GM12872 (cell line): ENCODE results near the gene NGB.

Experiments used
- TF ChIP-seq, protein P1 (sequence below): IDR thresholded peaks from 3 replicates; pipeline ENCODE4 v1.5.1; 2011; ENCODE audit warnings: low read depth, mild to moderate bottlenecking, low read length, moderate library complexity; ENCODE audit not compliant: insufficient read depth

The NGB gene

DNA sequence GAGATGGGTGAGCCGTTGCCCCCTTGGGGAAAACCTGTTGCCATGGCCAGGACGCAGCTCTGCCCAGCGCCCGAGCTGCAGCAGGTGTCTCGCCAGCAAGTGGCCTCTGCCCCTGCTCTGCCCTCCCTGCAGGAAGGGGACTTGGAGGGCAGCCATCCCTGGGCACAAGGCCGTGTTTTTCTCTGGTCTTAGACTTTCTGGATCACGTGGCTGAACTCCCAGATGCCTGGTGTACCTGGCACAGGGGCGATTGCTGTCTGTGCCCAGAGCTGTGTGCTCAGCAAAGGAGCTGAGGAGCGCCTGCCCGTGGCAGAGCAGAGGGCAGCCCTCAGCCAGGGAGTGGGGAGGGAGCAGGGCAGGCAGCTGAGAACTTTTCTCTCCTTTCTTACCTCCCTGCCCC lies 51.4 kb downstream of the NGB start:
- TF ChIP-seq, protein P1, sequence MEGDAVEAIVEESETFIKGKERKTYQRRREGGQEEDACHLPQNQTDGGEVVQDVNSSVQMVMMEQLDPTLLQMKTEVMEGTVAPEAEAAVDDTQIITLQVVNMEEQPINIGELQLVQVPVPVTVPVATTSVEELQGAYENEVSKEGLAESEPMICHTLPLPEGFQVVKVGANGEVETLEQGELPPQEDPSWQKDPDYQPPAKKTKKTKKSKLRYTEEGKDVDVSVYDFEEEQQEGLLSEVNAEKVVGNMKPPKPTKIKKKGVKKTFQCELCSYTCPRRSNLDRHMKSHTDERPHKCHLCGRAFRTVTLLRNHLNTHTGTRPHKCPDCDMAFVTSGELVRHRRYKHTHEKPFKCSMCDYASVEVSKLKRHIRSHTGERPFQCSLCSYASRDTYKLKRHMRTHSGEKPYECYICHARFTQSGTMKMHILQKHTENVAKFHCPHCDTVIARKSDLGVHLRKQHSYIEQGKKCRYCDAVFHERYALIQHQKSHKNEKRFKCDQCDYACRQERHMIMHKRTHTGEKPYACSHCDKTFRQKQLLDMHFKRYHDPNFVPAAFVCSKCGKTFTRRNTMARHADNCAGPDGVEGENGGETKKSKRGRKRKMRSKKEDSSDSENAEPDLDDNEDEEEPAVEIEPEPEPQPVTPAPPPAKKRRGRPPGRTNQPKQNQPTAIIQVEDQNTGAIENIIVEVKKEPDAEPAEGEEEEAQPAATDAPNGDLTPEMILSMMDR: no peak

DNA sequence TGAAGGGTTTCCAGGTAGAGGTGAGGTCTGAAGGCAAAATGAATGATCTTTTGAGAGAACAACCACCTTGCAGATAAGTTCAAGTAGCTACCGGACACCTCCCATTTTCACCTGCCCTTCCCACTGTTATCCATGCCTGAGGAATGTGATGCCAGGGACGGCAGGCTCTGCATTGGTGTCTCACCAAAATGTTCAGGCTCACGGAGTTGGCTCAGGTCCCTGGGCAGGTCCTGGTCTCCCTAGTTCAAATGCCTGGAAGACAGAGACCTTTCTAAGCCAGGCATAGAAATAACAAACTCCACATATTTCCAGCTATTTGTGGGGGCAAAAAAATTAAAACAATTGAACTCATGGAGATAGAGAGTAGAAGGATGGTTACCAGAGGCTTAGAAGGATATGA lies 53.5 kb downstream of the NGB start:
- TF ChIP-seq, protein P1: no peak
